Small intestine (tissue), 7 donors: Measurements from ENCODE around the gene ATF7. TPM values are rescaled to one million over a fixed set of nuclear protein-coding genes. Genes with fewer than 3 reads are reported as not detected.
"Not testable (repeated sequence)": the region's sequence is repeated elsewhere in the genome, so short reads cannot be mapped to it uniquely, and the experiment has no call there.

ENCODE experiments used
- DNase-seq, 2 donors: peaks; one replicate each; pipeline versions ENCODE4 v3.0.0 to v3.0.0-alpha.2; 2013
- FAIRE-seq: peaks from 2 replicates; lab custom pipeline; 2012; peaks lifted over from hg19 to GRCh38; lab: Jason Lieb, UNC
- H3K27ac ChIP-seq, 3 donors: one replicate each; pipeline ENCODE4 v1.5.1; 2013; ENCODE audit warnings: low read length in 2 of 3, mild to moderate bottlenecking in 2 of 3, control low read depth in 1 of 3, inconsistent platforms in 1 of 3, low read depth in 1 of 3, moderate library complexity in 1 of 3
- H3K27me3 ChIP-seq, 3 donors: one replicate each; pipeline ENCODE4 v1.6.1; 2013; ENCODE audit warnings: low read length in 3 of 3, inconsistent platforms in 1 of 3; ENCODE audit not compliant: control insufficient read depth in 3 of 3, insufficient read depth in 3 of 3
- H3K36me3 ChIP-seq, 3 donors: one replicate each; pipeline ENCODE4 v1.6.1; 2013; ENCODE audit warnings: low read length in 3 of 3, inconsistent platforms in 1 of 3, low read depth in 1 of 3, mild to moderate bottlenecking in 1 of 3, moderate library complexity in 1 of 3; ENCODE audit not compliant: control insufficient read depth in 3 of 3, insufficient read depth in 2 of 3
- H3K4me1 ChIP-seq, 3 donors: one replicate each; pipeline ENCODE4 v1.6.1; 2013; ENCODE audit warnings: low read length in 2 of 3, inconsistent platforms in 1 of 3, low read depth in 1 of 3, mild to moderate bottlenecking in 1 of 3, moderate library complexity in 1 of 3; ENCODE audit not compliant: control insufficient read depth in 3 of 3, insufficient read depth in 2 of 3
- H3K4me3 ChIP-seq, 3 donors: one replicate each; pipeline ENCODE4 v1.5.1; 2013; ENCODE audit warnings: low read length in 3 of 3, control low read depth in 1 of 3, inconsistent platforms in 1 of 3, low read depth in 1 of 3, mild to moderate bottlenecking in 1 of 3, moderate library complexity in 1 of 3
- H3K9me3 ChIP-seq, 2 donors: one replicate each; pipeline ENCODE4 v1.6.1; 2013; ENCODE audit warnings: low read depth in 1 of 2, low read length in 1 of 2; ENCODE audit not compliant: control insufficient read depth in 2 of 2, insufficient read depth in 1 of 2
- WGBS, 3 donors: extraction: QIAGEN DNeasy Blood & Tissue Kit; methylation state at CpG; one replicate each; pipeline ENCODE4 v1.1.7; 2013; 5-methylcytosine and 5-hydroxymethylcytosine counted together
- polyA plus RNA-seq, 4 donors: library from polyadenylated mRNA; stranded (reverse) in 3 of 4; unstranded in 1 of 4; fragments of 200-250 nt in 3 of 4; fragments of 120-200 nt in 1 of 4; gene quantifications; one replicate each; pipeline versions ENCODE4 v1.2.1 to v1.2.3, GENCODE V29; 2013
- donor health status: healthy with polysubstance abuse.
- donor health status: control.
- donor health status: control.
- donor health status: Bipolar disorder and iron deficiency.
- donor health status: healthy.

The ATF7 gene
- polyA plus RNA-seq, 4 donors = 8.6 to 32.9 (median 14.5) TPM

DNA sequence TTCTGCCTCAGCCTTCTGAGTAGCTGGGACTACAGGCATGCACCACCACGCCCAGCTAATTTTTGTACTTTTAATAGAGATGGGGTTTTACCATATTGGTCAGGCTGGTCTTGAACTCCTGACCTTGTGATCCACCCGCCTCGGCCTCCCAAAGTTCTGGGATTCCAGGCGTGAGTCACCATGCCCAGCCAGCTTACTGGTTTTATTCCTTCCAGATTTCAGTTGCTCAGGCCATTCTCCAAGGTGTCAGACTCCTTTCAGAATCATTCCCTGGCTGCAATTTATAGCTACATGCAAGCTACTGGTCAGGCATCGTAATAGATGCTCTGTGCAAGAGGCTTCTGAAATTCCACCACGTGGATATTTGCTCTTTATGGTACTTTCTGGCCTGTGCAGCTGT lies 144.7 kb downstream of the ATF7 start:
- FAIRE-seq, H3K27me3 ChIP-seq, H3K4me3 ChIP-seq, DNase-seq, H3K9me3 ChIP-seq, H3K27ac ChIP-seq: not testable (repeated sequence)
- Histone ChIP-seq H3K36me3 (peaks cover 17 to 74% (median 18%) of the 10 kb centered on the region in 3 donors), H3K4me1 (peaks cover 0 to 12% (median 4%) of the 10 kb centered on the region in 3 donors)
- 65 to 76% (median 66%) methylated on average over 6 of the region's 6 CpGs for WGBS, 3 donors

DNA sequence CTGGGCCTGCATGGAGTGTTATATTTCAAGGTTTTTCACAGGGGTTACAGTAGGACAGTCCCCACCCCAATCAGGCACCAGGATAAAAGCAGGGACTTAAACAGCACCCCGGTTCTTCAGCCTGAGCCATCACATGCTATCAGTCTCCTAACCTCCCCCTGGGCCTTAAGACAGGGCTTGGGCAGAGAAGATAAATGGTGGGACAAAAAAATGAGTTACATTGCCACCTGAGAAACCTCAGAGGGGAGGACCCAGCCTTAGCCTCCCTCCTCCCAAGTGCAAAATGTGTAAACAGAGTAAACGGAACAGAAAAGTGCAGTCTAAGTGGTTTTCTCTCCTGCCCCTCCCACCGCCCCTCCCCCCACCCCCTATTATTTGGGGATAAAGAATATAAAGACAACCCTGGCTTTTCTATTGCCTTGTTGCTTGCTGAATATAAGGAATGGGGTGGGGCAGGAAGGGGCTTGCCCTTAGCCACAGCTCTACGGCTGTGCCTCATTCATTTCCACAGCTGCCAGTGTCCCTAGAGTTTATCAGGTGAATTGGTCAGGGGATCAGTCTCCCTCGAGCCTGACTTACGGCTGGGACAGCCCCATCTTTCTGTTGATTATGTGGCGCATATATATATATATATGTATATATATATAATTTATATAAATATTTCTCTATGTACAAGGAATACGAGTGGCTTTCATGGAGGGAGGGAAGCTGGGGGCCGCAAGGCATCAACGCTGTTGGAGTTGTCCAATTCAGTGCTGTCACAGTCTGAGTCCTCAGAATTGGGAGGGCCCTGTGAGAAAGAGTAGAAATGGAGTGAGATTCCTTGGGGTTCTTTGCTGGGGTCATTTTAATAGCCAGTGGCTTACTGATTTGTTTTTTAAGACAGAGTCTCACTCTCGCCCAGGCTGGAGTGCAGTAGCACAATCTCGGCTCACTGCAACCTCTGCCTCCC lies 145.4 kb downstream of the ATF7 start:
- Histone ChIP-seq H3K9me3 (no peaks in the 10 kb centered on the region), H3K4me3 (no peak overlapping the region), H3K36me3 (peaks cover 17 to 67% (median 19%) of the 10 kb centered on the region in 3 donors), H3K4me1 (peaks cover 0 to 12% (median 4%) of the 10 kb centered on the region in 3 donors), H3K27ac (no peak overlapping the region), H3K27me3 (no peaks in the 10 kb centered on the region)
- no peak for DNase-seq
- 72 to 77% (median 74%) methylated on average over 12 of the region's 12 CpGs for WGBS, 3 donors
- FAIRE-seq = no peak

- H3K4me3 ChIP-seq = no peak overlapping the region
- H3K36me3 ChIP-seq = peaks cover 19 to 62% (median 22%) of the 10 kb centered on the region in 3 donors
- no peaks in the 10 kb centered on the region for H3K9me3 ChIP-seq
- 78 to 90% (median 78%) methylated on average over 5 of the region's 5 CpGs for WGBS, 3 donors
- peaks cover 0 to 15% (median 4%) of the 10 kb centered on the region in 3 donors for H3K4me1 ChIP-seq
- FAIRE-seq (no peak), DNase-seq (no peak)
- H3K27me3 ChIP-seq = no peaks in the 10 kb centered on the region
- no peak overlapping the region for H3K27ac ChIP-seq
Measured at GRCh38 chr12:53479331-53479730, 146.9 kb downstream of the ATF7 start.

DNA sequence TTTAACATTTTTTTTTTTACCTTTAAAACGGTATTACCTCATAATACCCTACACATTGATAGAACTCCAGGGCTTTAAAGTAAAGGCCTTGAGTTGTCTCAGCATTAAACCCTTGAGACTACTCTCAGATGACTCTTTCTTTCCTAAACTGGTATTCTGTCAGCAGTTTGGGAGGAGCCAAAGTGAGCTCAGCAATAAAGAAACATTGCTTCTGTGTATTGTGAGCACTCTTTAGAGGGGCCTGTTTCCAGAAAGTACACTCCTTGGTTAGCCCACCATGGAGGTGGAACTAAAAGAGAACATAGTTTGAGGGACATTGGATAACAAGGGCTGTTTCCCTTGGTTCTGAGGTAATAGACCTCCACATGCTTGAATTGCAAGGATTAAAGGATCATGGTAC lies 147.3 kb downstream of the ATF7 start:
- FAIRE-seq (no peak), DNase-seq (no peak)
- Histone ChIP-seq H3K36me3 (peaks cover 20 to 61% (median 25%) of the 10 kb centered on the region in 3 donors), H3K4me3 (no peak overlapping the region), H3K4me1 (peaks cover 0 to 14% (median 4%) of the 10 kb centered on the region in 3 donors), H3K27ac (no peak overlapping the region), H3K9me3 (no peaks in the 10 kb centered on the region), H3K27me3 (no peaks in the 10 kb centered on the region)
- WGBS, 3 donors = 38 to 54% (median 53%) methylated on average over 1 of the region's 1 CpG

DNA sequence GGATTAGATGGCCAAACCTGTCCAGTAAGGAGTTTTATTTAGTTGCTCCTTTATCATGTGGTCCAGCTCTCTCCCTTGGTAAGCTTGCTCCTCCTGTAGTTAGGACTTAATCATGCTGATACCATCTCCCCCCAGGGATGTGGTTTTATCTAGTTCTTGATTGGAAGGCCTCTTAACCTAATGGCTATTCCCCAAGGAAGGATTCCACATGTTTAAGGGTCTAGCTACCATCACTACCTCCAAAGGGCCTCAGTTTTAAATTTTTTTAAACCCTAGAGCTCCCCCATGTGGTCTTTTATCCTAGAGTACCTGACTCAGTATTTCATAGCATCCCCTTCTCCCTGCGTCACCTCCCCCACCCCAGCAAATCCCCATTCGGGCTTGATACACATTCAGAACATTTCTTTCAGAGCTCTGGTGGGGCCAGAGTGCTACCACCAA lies 149.4 kb downstream of the ATF7 start:
- peaks cover 0 to 4% (median 0%) of the 10 kb centered on the region in 3 donors for H3K4me1 ChIP-seq
- no peaks in the 10 kb centered on the region for H3K9me3 ChIP-seq
- H3K27me3 ChIP-seq = no peaks in the 10 kb centered on the region
- peaks cover 30 to 46% (median 30%) of the 10 kb centered on the region in 3 donors for H3K36me3 ChIP-seq
- H3K4me3 ChIP-seq = no peak overlapping the region
- DNase-seq = no peak
- FAIRE-seq = no peak
- 64 to 75% (median 74%) methylated on average over 2 of the region's 2 CpGs for WGBS, 3 donors
- H3K27ac ChIP-seq = no peak overlapping the region

- H3K4me3 ChIP-seq = no peak overlapping the region
- 70 to 86% (median 82%) methylated on average over 13 of the region's 13 CpGs for WGBS, 3 donors
- peaks cover 26 to 45% (median 41%) of the 10 kb centered on the region in 3 donors for H3K36me3 ChIP-seq
- no peaks in the 10 kb centered on the region for H3K9me3 ChIP-seq
- no peak for DNase-seq
- H3K27ac ChIP-seq = no peak overlapping the region
- H3K4me1 ChIP-seq = peaks cover 0 to 4% (median 0%) of the 10 kb centered on the region in 3 donors
- FAIRE-seq = no peak
- H3K27me3 ChIP-seq = no peaks in the 10 kb centered on the region
Measured at GRCh38 chr12:53474819-53475218, 151.4 kb downstream of the ATF7 start.

GRCh38 chr12:53474077-53474476 lies 152.1 kb downstream of the ATF7 start:
- no peak overlapping the region for H3K4me3 ChIP-seq
- FAIRE-seq (no peak), DNase-seq (no peak)
- peaks cover 0 to 4% (median 0%) of the 10 kb centered on the region in 3 donors for H3K4me1 ChIP-seq
- H3K27ac ChIP-seq = no peak overlapping the region
- 64 to 70% (median 68%) methylated on average over 2 of the region's 2 CpGs for WGBS, 3 donors
- no peaks in the 10 kb centered on the region for H3K9me3 ChIP-seq
- H3K36me3 ChIP-seq = peaks cover 32 to 50% (median 44%) of the 10 kb centered on the region in 3 donors
- no peaks in the 10 kb centered on the region for H3K27me3 ChIP-seq

GRCh38 chr12:53472056-53472582 lies 154.1 kb downstream of the ATF7 start:
- no peak overlapping the region for H3K4me3 ChIP-seq
- no peaks in the 10 kb centered on the region for H3K9me3 ChIP-seq
- no peak for DNase-seq
- peaks cover 0 to 4% (median 0%) of the 10 kb centered on the region in 3 donors for H3K4me1 ChIP-seq
- WGBS, 3 donors = 83 to 96% (median 94%) methylated on average over 1 of the region's 1 CpG
- no peak for FAIRE-seq
- H3K27ac ChIP-seq = no peak overlapping the region
- peaks cover 40 to 52% (median 50%) of the 10 kb centered on the region in 3 donors for H3K36me3 ChIP-seq
- H3K27me3 ChIP-seq = no peaks in the 10 kb centered on the region
